ENCODE data around the gene TMC8. TPM values are rescaled to one million over a fixed set of nuclear protein-coding genes. Genes with fewer than 3 reads are reported as not detected.

TMC8 gene
- total RNA-seq, 1 donor from 2014 or later = 55.8 TPM

DNA sequence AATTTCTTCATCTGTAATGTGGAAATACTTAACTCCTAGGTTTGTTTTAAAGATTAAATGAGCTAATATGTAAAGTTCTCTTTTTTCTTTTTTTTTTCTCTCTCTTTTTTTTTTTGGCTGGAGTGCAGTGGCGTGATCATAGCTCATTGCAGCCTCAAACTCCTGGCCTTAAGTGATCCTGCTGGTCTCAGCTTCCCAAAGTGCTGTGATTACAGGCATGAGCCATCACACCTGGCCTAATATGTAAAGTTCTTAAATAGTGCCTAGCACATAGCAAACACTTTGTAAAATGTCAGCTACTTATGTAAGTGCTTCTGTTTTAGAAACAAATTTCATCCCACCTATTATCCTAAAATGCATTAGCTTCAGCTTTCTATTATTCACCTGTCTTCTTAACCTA is 42.0 kb upstream of the TMC8 start:
- no peaks in the 10 kb centered on the region for H3K9me3 Mint-ChIP-seq (ENCODE audit: unreplicated experiment)
- H3K36me3 Mint-ChIP-seq (ENCODE audit: low read depth, unreplicated experiment) = peaks cover 12% of the 10 kb centered on the region
- no peak for DNase-seq (ENCODE audit: low spot score)
- no peak overlapping the region for H3K4me3 Mint-ChIP-seq (ENCODE audit: unreplicated experiment)
- TF ChIP-seq CTCF (IDR thresholded peaks at IDR 0.05; ENCODE audit: unreplicated experiment) = no peak
- peaks cover 2% of the 10 kb centered on the region for H3K27me3 Mint-ChIP-seq (ENCODE audit: unreplicated experiment)
- no peaks in the 10 kb centered on the region for H3K4me1 Mint-ChIP-seq (ENCODE audit: unreplicated experiment)
- H3K27ac Mint-ChIP-seq (ENCODE audit: unreplicated experiment) = no peak overlapping the region

DNA sequence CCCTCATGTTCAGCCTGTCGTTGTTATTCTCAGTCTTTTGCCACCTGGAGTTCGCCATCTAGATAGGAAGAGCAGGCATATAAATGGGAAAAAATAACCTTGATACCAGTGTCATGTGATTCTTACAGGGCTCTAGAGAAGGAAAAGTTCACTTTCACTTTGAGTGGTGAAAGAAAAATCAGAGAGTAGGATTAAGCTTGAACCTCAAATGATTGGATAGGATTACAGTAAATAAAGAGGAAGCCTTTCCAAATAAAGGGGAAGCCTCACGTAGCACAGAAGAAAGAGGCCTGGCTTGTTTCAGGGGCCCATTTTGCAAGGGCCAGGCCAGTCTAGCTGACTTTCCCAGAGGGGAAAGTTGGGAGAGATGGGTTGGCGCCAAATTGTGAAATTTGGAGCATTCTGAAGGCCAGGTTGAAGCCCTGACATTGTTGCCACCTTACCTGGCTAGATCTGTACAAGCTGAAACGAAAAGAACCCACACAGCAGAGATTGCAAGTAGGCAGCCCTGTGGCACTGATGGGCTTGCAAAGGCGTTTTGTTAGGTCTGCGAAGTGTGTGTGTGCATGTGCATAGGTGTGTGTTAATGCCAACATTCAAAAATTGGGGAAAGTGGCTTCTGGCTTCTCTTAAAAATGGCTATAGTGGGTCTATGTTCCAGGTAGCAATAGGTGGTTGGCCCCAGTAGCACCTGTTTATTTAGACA is 40.8 kb upstream of the TMC8 start:
- Mint-ChIP-seq H3K4me3 (ENCODE audit: unreplicated experiment) (no peak overlapping the region), H3K27ac (ENCODE audit: unreplicated experiment) (no peak overlapping the region), H3K27me3 (ENCODE audit: unreplicated experiment) (peaks cover 2% of the 10 kb centered on the region), H3K36me3 (ENCODE audit: low read depth, unreplicated experiment) (peaks cover 14% of the 10 kb centered on the region), H3K9me3 (ENCODE audit: unreplicated experiment) (no peaks in the 10 kb centered on the region), H3K4me1 (ENCODE audit: unreplicated experiment) (no peaks in the 10 kb centered on the region)
- no peak for DNase-seq (ENCODE audit: low spot score)
- TF ChIP-seq CTCF (IDR thresholded peaks at IDR 0.05; ENCODE audit: unreplicated experiment) = no peak

GRCh38 chr17:78092794-78093324 is 37.7 kb upstream of the TMC8 start:
- DNase-seq (ENCODE audit: low spot score) = no peak
- Mint-ChIP-seq H3K36me3 (ENCODE audit: low read depth, unreplicated experiment) (peaks cover 12% of the 10 kb centered on the region), H3K9me3 (ENCODE audit: unreplicated experiment) (no peaks in the 10 kb centered on the region), H3K27ac (ENCODE audit: unreplicated experiment) (no peak overlapping the region), H3K27me3 (ENCODE audit: unreplicated experiment) (peaks cover 2% of the 10 kb centered on the region), H3K4me3 (ENCODE audit: unreplicated experiment) (no peak overlapping the region), H3K4me1 (ENCODE audit: unreplicated experiment) (no peaks in the 10 kb centered on the region)
- TF ChIP-seq CTCF (IDR thresholded peaks at IDR 0.05; ENCODE audit: unreplicated experiment) = no peak

DNA sequence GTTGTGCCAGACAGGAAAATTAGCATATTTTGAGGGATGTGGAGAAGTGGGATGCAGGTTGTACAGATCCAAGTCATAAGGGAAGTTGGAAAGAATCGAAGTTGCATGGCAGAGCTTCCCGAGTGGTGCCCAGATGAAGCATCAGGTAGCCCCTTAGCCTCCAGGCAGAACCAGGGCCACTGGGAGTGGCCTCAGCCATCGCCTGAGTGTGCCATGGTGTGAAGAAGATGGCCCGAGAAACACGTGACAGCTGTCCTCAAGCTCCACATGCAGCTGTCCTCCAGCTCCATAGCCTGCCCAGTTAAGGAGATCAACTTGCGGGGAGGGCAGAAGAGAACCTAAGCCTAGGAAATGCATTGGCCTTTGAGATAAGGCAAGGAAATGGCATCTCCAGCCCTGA is 35.5 kb upstream of the TMC8 start:
- H3K9me3 Mint-ChIP-seq (ENCODE audit: unreplicated experiment) = peaks cover 6% of the 10 kb centered on the region
- peaks cover 3% of the 10 kb centered on the region for H3K27me3 Mint-ChIP-seq (ENCODE audit: unreplicated experiment)
- no peaks in the 10 kb centered on the region for H3K4me1 Mint-ChIP-seq (ENCODE audit: unreplicated experiment)
- no peak for TF ChIP-seq CTCF (IDR thresholded peaks at IDR 0.05; ENCODE audit: unreplicated experiment)
- no peak overlapping the region for H3K27ac Mint-ChIP-seq (ENCODE audit: unreplicated experiment)
- H3K36me3 Mint-ChIP-seq (ENCODE audit: low read depth, unreplicated experiment) = peaks cover 31% of the 10 kb centered on the region
- no peak for DNase-seq (ENCODE audit: low spot score)
- H3K4me3 Mint-ChIP-seq (ENCODE audit: unreplicated experiment) = peak overlapping the region; percentile 33

DNA sequence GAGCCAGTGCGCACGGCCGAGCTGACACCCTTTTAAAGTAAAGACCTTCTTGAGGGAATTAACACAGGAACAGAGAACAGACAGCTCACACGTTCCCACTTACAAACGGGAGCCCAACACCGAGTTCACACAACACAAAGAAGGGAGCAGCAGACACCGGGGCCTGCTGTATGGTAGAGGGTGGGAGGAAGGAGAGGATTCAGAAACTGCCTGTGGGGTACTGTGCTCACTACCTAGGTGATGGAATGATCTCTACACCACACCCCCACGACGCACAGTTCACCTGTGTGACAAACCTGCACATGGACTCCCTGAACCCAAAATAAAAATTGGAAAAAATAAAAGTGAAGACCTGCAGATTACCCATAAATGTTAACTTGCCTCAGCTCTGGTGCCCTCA is 34.5 kb upstream of the TMC8 start:
- TF ChIP-seq CTCF (IDR thresholded peaks at IDR 0.05; ENCODE audit: unreplicated experiment) = no peak
- peaks cover 3% of the 10 kb centered on the region for H3K27me3 Mint-ChIP-seq (ENCODE audit: unreplicated experiment)
- H3K36me3 Mint-ChIP-seq (ENCODE audit: low read depth, unreplicated experiment) = peaks cover 38% of the 10 kb centered on the region
- no peak overlapping the region for H3K27ac Mint-ChIP-seq (ENCODE audit: unreplicated experiment)
- no peak for DNase-seq (ENCODE audit: low spot score)
- peaks cover 8% of the 10 kb centered on the region for H3K9me3 Mint-ChIP-seq (ENCODE audit: unreplicated experiment)
- no peaks in the 10 kb centered on the region for H3K4me1 Mint-ChIP-seq (ENCODE audit: unreplicated experiment)
- H3K4me3 Mint-ChIP-seq (ENCODE audit: unreplicated experiment) = no peak overlapping the region
